Keratinocyte (primary cell): ENCODE measurements around the gene SPATA4. TPM values are rescaled to one million over a fixed set of nuclear protein-coding genes. Genes with fewer than 3 reads are reported as not detected.

Source experiments
- DNase-seq: peaks from one replicate; pipeline ENCODE4 v3.0.0-alpha.2; 2011; ENCODE audit warnings: low read depth, missing footprints, low spot score
- FAIRE-seq: peaks from 2 replicates; lab custom pipeline; 2011; peaks lifted over from hg19 to GRCh38; lab: Jason Lieb, UNC
- H2AFZ ChIP-seq: 2 replicates; pipeline ENCODE4 v1.6.0; 2012; ENCODE audit warnings: low read length, control low read depth, inconsistent platforms; ENCODE audit not compliant: control insufficient read depth
- H3K27ac ChIP-seq: 2 replicates; pipeline ENCODE4 v1.5.1; 2011; ENCODE audit warnings: low read length; ENCODE audit not compliant: control insufficient read depth, insufficient read depth
- H3K27me3 ChIP-seq: 3 replicates; pipeline ENCODE4 v1.6.0; 2011; ENCODE audit warnings: low read length; ENCODE audit not compliant: control insufficient read depth, insufficient read depth; ENCODE audit errors: extremely low read depth
- H3K36me3 ChIP-seq, 2 experiments: 2 replicates in 1 of 2; 3 replicates in 1 of 2; pipeline ENCODE4 v1.5.1; 2011; ENCODE audit warnings: low read length in 2 of 2, mild to moderate bottlenecking in 1 of 2; ENCODE audit not compliant: control insufficient read depth in 2 of 2, insufficient read depth in 2 of 2; ENCODE audit errors: extremely low read depth in 1 of 2
- H3K4me1 ChIP-seq: 3 replicates; pipeline ENCODE4 v1.5.1; 2011; ENCODE audit warnings: low read length; ENCODE audit not compliant: control insufficient read depth, insufficient read depth; ENCODE audit errors: extremely low read depth
- H3K4me2 ChIP-seq: 3 replicates; pipeline ENCODE4 v1.6.0; 2011; ENCODE audit warnings: low read depth, low read length; ENCODE audit not compliant: control insufficient read depth, insufficient read depth; ENCODE audit errors: extremely low read depth
- H3K4me3 ChIP-seq, 3 experiments: fragments of 200-600 bp in 1 of 3; sonication (generic) in 1 of 3; 2 replicates in 2 of 3; 3 replicates in 1 of 3; pipeline ENCODE4 v1.5.1; 2011 to 2016; ENCODE audit warnings: low read length in 3 of 3, mild to moderate bottlenecking in 3 of 3, control low read depth in 2 of 3, inconsistent platforms in 1 of 3, low read depth in 1 of 3, mixed read lengths in 1 of 3, mixed run types in 1 of 3, moderate library complexity in 1 of 3; ENCODE audit not compliant: control insufficient read depth in 2 of 3, insufficient read depth in 2 of 3; ENCODE audit errors: extremely low read depth in 1 of 3
- H3K79me2 ChIP-seq: 2 replicates; pipeline ENCODE4 v1.6.0; 2012; ENCODE audit warnings: low read length; ENCODE audit not compliant: control insufficient read depth, insufficient read depth
- H3K9ac ChIP-seq: 3 replicates; pipeline ENCODE4 v1.6.0; 2011; ENCODE audit warnings: low read length; ENCODE audit not compliant: control insufficient read depth, insufficient read depth; ENCODE audit errors: extremely low read depth
- H3K9me1 ChIP-seq: 3 replicates; pipeline ENCODE4 v1.6.0; 2011; ENCODE audit warnings: low read length; ENCODE audit not compliant: control insufficient read depth, insufficient read depth; ENCODE audit errors: extremely low read depth
- H3K9me3 ChIP-seq: 2 replicates; pipeline ENCODE4 v1.5.1; 2012; ENCODE audit warnings: low read depth, low read length; ENCODE audit not compliant: control insufficient read depth
- H4K20me1 ChIP-seq: 3 replicates; pipeline ENCODE4 v1.6.0; 2011; ENCODE audit warnings: low read length; ENCODE audit not compliant: control insufficient read depth, insufficient read depth; ENCODE audit errors: extremely low read depth
- CTCF ChIP-seq, 3 experiments: IDR thresholded peaks in 1 of 3; conservative IDR thresholded peaks in 1 of 3; optimal IDR thresholded peaks in 1 of 3; 2 replicates in 2 of 3; 3 replicates in 1 of 3; pipeline versions ENCODE3 to v1.5.1; 2011; ENCODE audit warnings: low read length in 3 of 3, mild to moderate bottlenecking in 3 of 3, moderate library complexity in 2 of 3, control low read depth in 1 of 3, inconsistent platforms in 1 of 3; ENCODE audit not compliant: insufficient read depth in 2 of 3; ENCODE audit errors: extremely low read depth in 1 of 3
- EZH2 ChIP-seq: IDR thresholded peaks from one replicate; pipeline ENCODE4 v1.6.1; 2012; ENCODE audit warnings: inconsistent platforms, mild to moderate bottlenecking, low read length, moderate library complexity
- dilution Hi-C: fragments of 300-500 bp; cut with MboI; formaldehyde crosslinking; loops from one replicate; pipeline ENCODE4 v1.7.0; 2020; ENCODE audit warnings: low sequenced_read_pairs; ENCODE audit not compliant: extremely low pct_ligation_motif_present
- polyA minus RNA-seq, 3 experiments: library from RNA; depleted of rRNA, polyadenylated mRNA; stranded (reverse); fragments of >200 nt; gene quantifications; 1 replicate in 1 of 3; 2 replicates in 1 of 3; 3 replicates in 1 of 3; pipeline ENCODE4 v1.2.3, GENCODE V29; 2011
- polyA plus RNA-seq, 5 experiments: library from polyadenylated mRNA; depleted of rRNA in 3 of 5; stranded (reverse) in 3 of 5; stranded (forward) in 1 of 5; unstranded in 1 of 5; fragments of >200 nt; gene quantifications; 1 replicate in 1 of 5; 2 replicates in 3 of 5; 3 replicates in 1 of 5; pipeline versions ENCODE4 v1.2.1 to v1.2.3, GENCODE V29; 2011 to 2012; ENCODE audit warnings: missing spikeins in 2 of 5, low read depth in 1 of 5, low replicate concordance in 1 of 5

Gene SPATA4
- polyA plus RNA-seq (0.05 to 0.13 TPM (median 0.12 TPM) in 3 replicates), polyA minus RNA-seq (0.13 to 0.23 TPM in 2 of 3 replicates, not detected in the other)
- not detected for polyA plus RNA-seq (2011; ENCODE audit: low read depth)
- polyA plus RNA-seq (2011; cell fraction: cytosol; rRNA removed), result 0.12 and 0.18 TPM in 2 replicates
- 0.08 and 0.13 TPM in 2 replicates for polyA plus RNA-seq (2011; cell fraction: nucleus; rRNA removed)
- not detected in 2 replicates for polyA plus RNA-seq (2012; ENCODE audit: low replicate concordance)
- not detected for polyA minus RNA-seq (2011; cell fraction: cytosol; rRNA and poly(A)+ RNA removed)
- polyA minus RNA-seq (2011; cell fraction: nucleus; rRNA and poly(A)+ RNA removed), result not detected in 2 replicates

GRCh38 chr4:176195184-176195978, at the start of gene SPATA4:
Gene SPATA4 (minus strand): TSS chr4:176195585. CDS start chr4:176195562, 23 bp downstream.
- peak; percentile 17 for FAIRE-seq

DNA sequence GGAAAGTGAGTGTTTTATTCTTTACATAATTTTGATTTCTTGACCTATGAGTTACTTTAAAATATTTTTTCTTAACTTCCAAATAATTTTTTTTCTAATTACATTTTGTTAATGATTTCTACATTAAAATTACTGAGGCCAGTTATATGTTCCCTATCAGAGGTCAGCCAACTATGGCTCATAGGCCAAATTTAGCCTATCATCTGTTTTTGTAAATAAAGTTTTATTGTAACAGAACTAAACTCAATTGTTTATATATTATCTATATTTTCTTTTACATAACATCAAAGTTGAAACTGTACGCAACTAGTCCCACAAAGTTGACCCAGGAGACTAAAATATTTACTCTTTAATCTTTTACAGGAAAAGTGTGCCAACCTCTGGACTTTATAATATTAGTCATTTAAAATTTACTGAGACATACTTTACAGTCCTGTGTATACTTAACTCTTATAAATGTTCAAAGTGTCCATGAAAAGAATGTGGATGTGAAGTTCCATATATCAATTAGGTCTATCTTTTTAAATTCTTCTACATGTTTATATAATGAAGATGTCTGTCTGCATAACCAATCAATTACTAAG, 47.5 kb upstream of the SPATA4 start:
- H3K27ac ChIP-seq, result no peak overlapping the region
- H3K9ac ChIP-seq, result no peak overlapping the region
- no peak for FAIRE-seq
- DNase-seq, result no peak
- dilution Hi-C loops, result no loop called here
- H3K4me2 ChIP-seq, result no peak overlapping the region
- TF ChIP-seq CTCF (optimal IDR thresholded peaks at IDR 0.05 in 1 of 3, IDR thresholded peaks at IDR 0.05 in 1 of 3, conservative IDR thresholded peaks at IDR 0.05 in 1 of 3; ENCODE audit: extremely low read depth in 1 of 3, insufficient read depth in 2 of 3, low read length in 3 of 3) (no peak), EZH2 (no peak)
- H3K9me3 ChIP-seq, result no peaks in the 10 kb centered on the region
- H3K9me1 ChIP-seq, result no peaks in the 10 kb centered on the region
- no peaks in the 10 kb centered on the region for H3K4me1 ChIP-seq
- H3K79me2 ChIP-seq, result no peaks in the 10 kb centered on the region
- H2AFZ ChIP-seq, result no peak overlapping the region
- H3K27me3 ChIP-seq, result no peaks in the 10 kb centered on the region
- no peaks in the 10 kb centered on the region for H3K36me3 ChIP-seq
- H3K4me3 ChIP-seq, result no peak overlapping the region
- no peaks in the 10 kb centered on the region for H4K20me1 ChIP-seq

More at GRCh38 chr4:176195184-176195978, at the start of gene SPATA4:
- Histone ChIP-seq H3K27ac (peak within 1 kb of the TSS; percentile 99), H3K9me3 (no peaks in the 10 kb centered on the region), H3K79me2 (no peaks in the 10 kb centered on the region), H4K20me1 (no peaks in the 10 kb centered on the region), H3K36me3 (no peaks in the 10 kb centered on the region), H3K9me1 (no peaks in the 10 kb centered on the region), H3K4me3 (peak within 1 kb of the TSS; percentile 46 to 74 (median 61)), H2AFZ (peak within 1 kb of the TSS; percentile 100), H3K4me1 (peaks cover 31% of the 10 kb centered on the region), H3K4me2 (peak within 1 kb of the TSS; percentile 81), H3K27me3 (no peaks in the 10 kb centered on the region), H3K9ac (peak within 1 kb of the TSS; percentile 77)
- TF ChIP-seq EZH2 (no peak), CTCF (optimal IDR thresholded peaks at IDR 0.05 in 1 of 3, IDR thresholded peaks at IDR 0.05 in 1 of 3, conservative IDR thresholded peaks at IDR 0.05 in 1 of 3; ENCODE audit: extremely low read depth in 1 of 3, insufficient read depth in 2 of 3, low read length in 3 of 3) (no peak)
- DNase-seq, result no peak
- dilution Hi-C loops, result no loop called here
